Measurements from ENCODE around the gene HECA.
"Not testable (repeated sequence)": the region's sequence is repeated elsewhere in the genome, so short reads cannot be mapped to it uniquely, and the experiment has no call there.

Gene HECA

GRCh38 chr6:139135578-139136545 is 982 bp downstream of the HECA start:
- DNase-seq (ENCODE audit: low read depth in 2 of 2) = no peak

GRCh38 chr6:139137706-139138105 is 2.8 kb downstream of the HECA start:
- DNase-seq (ENCODE audit: low read depth in 2 of 2) = no peak

GRCh38 chr6:139140854-139141253 is 6.0 kb downstream of the HECA start:
- DNase-seq (ENCODE audit: low read depth in 2 of 2) = not testable (repeated sequence)

- no peak for DNase-seq (ENCODE audit: low read depth in 2 of 2)
Measured at GRCh38 chr6:139142262-139142661, 7.4 kb downstream of the HECA start.

GRCh38 chr6:139143111-139143510 is 8.2 kb downstream of the HECA start:
- no peak for DNase-seq (ENCODE audit: low read depth in 2 of 2)

GRCh38 chr6:139144490-139145085 is 9.7 kb downstream of the HECA start:
- DNase-seq (ENCODE audit: low read depth in 2 of 2) = no peak

- no peak for DNase-seq (ENCODE audit: low read depth in 2 of 2)
Measured at GRCh38 chr6:139145661-139146060, 10.8 kb downstream of the HECA start.

- no peak for DNase-seq (ENCODE audit: low read depth in 2 of 2)
Measured at GRCh38 chr6:139146317-139146726, 11.4 kb downstream of the HECA start.

GRCh38 chr6:139147628-139148027 is 12.7 kb downstream of the HECA start:
- DNase-seq (ENCODE audit: low read depth in 2 of 2) = no peak

GRCh38 chr6:139148557-139149235 is 13.8 kb downstream of the HECA start:
- no peak for DNase-seq (ENCODE audit: low read depth in 2 of 2)

- DNase-seq (ENCODE audit: low read depth in 2 of 2) = no peak
Measured at GRCh38 chr6:139149383-139149782, 14.5 kb downstream of the HECA start.

GRCh38 chr6:139150920-139151319 is 16.0 kb downstream of the HECA start:
- DNase-seq (ENCODE audit: low read depth in 2 of 2) = no peak

- no peak for DNase-seq (ENCODE audit: low read depth in 2 of 2)
Measured at GRCh38 chr6:139151425-139152087, 16.7 kb downstream of the HECA start.

GRCh38 chr6:139152088-139152891 is 17.4 kb downstream of the HECA start:
- DNase-seq (ENCODE audit: low read depth in 2 of 2) = no peak

GRCh38 chr6:139152892-139153271 is 18.0 kb downstream of the HECA start:
- no peak for DNase-seq (ENCODE audit: low read depth in 2 of 2)

GRCh38 chr6:139153855-139154254 is 19.0 kb downstream of the HECA start:
- DNase-seq (ENCODE audit: low read depth in 2 of 2) = no peak

- no peak for DNase-seq (ENCODE audit: low read depth in 2 of 2)
Measured at GRCh38 chr6:139154881-139155547, 20.1 kb downstream of the HECA start.

- no peak for DNase-seq (ENCODE audit: low read depth in 2 of 2)
Measured at GRCh38 chr6:139156102-139156501, 21.2 kb downstream of the HECA start.

GRCh38 chr6:139156551-139156950 is 21.7 kb downstream of the HECA start:
- DNase-seq (ENCODE audit: low read depth in 2 of 2) = no peak

GRCh38 chr6:139157086-139157485 is 22.2 kb downstream of the HECA start:
- not testable (repeated sequence) for DNase-seq (ENCODE audit: low read depth in 2 of 2)

- DNase-seq (ENCODE audit: low read depth in 2 of 2) = no peak
Measured at GRCh38 chr6:139159016-139159415, 24.1 kb downstream of the HECA start.

Measured in activated CD8-positive, alpha-beta memory T cell treated with anti-CD3 and anti-CD28 coated beads for 4 hours (primary cell).